HepG2 (cell line): Measurements from ENCODE around the gene RGS19. TPM values are rescaled to one million over a fixed set of nuclear protein-coding genes. Genes with fewer than 3 reads are reported as not detected.

Source experiments
- BCL3 ChIP-seq: sonication (generic); formaldehyde crosslinking; IDR thresholded peaks from 2 replicates; pipeline ENCODE4 v1.5.1; 2020; ENCODE audit warnings: mild to moderate bottlenecking, missing genetic modification reagents, moderate library complexity
- CBX1 ChIP-seq: IDR thresholded peaks from one replicate; pipeline ENCODE4 v1.6.1; 2016; ENCODE audit warnings: antibody characterized with exemption, low read depth
- MAZ ChIP-seq, 2 experiments: sonication (generic) in 1 of 2; formaldehyde crosslinking in 1 of 2; IDR thresholded peaks; 2 replicates each; pipeline versions ENCODE4 v1.5.0 to v1.6.1; 2012 to 2020; ENCODE audit warnings: low read depth in 2 of 2, mild to moderate bottlenecking in 2 of 2, borderline replicate concordance in 1 of 2, improper control_type of control experiment in 1 of 2, low read length in 1 of 2, missing genetic modification reagents in 1 of 2, moderate library complexity in 1 of 2
- NBN ChIP-seq: fragments of 450-650 bp; conservative IDR thresholded peaks from 2 replicates; pipeline ENCODE4 v1.6.1; 2017
- NCOA2 ChIP-seq: sonication (generic); formaldehyde crosslinking; IDR thresholded peaks from 2 replicates; pipeline ENCODE4 v1.8.0; 2022; ENCODE audit warnings: inconsistent platforms
- NFIB ChIP-seq: sonication (generic); formaldehyde crosslinking; IDR thresholded peaks from 2 replicates; pipeline ENCODE4 v1.9.0; 2021; ENCODE audit warnings: missing genetic modification reagents, mild to moderate bottlenecking, borderline replicate concordance
- PBX3 ChIP-seq: sonication (generic); formaldehyde crosslinking; IDR thresholded peaks from 2 replicates; pipeline ENCODE4 v1.8.1; 2023; ENCODE audit warnings: missing genetic modification reagents, inconsistent platforms, borderline replicate concordance
- TSC22D2 ChIP-seq: sonication (generic); formaldehyde crosslinking; IDR thresholded peaks from 2 replicates; pipeline ENCODE4 v1.5.1; 2020; ENCODE audit warnings: missing genetic modification reagents, mild to moderate bottlenecking, borderline replicate concordance
- ZFP91 ChIP-seq: sonication (generic); formaldehyde crosslinking; IDR thresholded peaks from 2 replicates; pipeline ENCODE4 v1.9.0; 2022; ENCODE audit warnings: missing genetic modification reagents, mild to moderate bottlenecking, borderline replicate concordance
- ZMYM2 ChIP-seq: sonication (generic); formaldehyde crosslinking; IDR thresholded peaks from 2 replicates; pipeline ENCODE4 v1.8.0; 2022; ENCODE audit warnings: mild to moderate bottlenecking, missing genetic modification reagents
- ZNF260 ChIP-seq: sonication (generic); formaldehyde crosslinking; IDR thresholded peaks from 2 replicates; pipeline ENCODE4 v1.4.0; 2020; ENCODE audit warnings: missing genetic modification reagents, low read depth, mild to moderate bottlenecking, borderline replicate concordance
- ZNF563 ChIP-seq: sonication (generic); formaldehyde crosslinking; IDR thresholded peaks from 2 replicates; pipeline ENCODE4 v1.8.0; 2022; ENCODE audit warnings: mild to moderate bottlenecking, moderate library complexity, missing genetic modification reagents
- ZNF672 ChIP-seq: sonication (generic); formaldehyde crosslinking; IDR thresholded peaks from 2 replicates; pipeline ENCODE4 v1.8.1; 2022; ENCODE audit warnings: missing genetic modification reagents
- ZNF703 ChIP-seq: sonication (generic); formaldehyde crosslinking; IDR thresholded peaks from 2 replicates; pipeline ENCODE4 v1.5.1; 2020; ENCODE audit warnings: missing genetic modification reagents, mild to moderate bottlenecking, moderate library complexity, borderline replicate concordance
- ZNF776 ChIP-seq: sonication (generic); formaldehyde crosslinking; IDR thresholded peaks from 2 replicates; pipeline ENCODE4 v1.4.0; 2020; ENCODE audit warnings: mild to moderate bottlenecking, missing genetic modification reagents
- ZNF850 ChIP-seq: sonication (generic); formaldehyde crosslinking; conservative IDR thresholded peaks from 2 replicates; pipeline ENCODE4 v1.9.0; 2021; ENCODE audit warnings: mild to moderate bottlenecking, missing genetic modification reagents
- ZSCAN12 ChIP-seq: sonication (generic); formaldehyde crosslinking; IDR thresholded peaks from 2 replicates; pipeline ENCODE4 v1.9.0; 2021; ENCODE audit warnings: mild to moderate bottlenecking, missing genetic modification reagents
- ZXDC ChIP-seq: sonication (generic); formaldehyde crosslinking; IDR thresholded peaks from 2 replicates; pipeline ENCODE4 v1.5.0; 2020; ENCODE audit warnings: mild to moderate bottlenecking, missing genetic modification reagents
- polyA plus RNA-seq, 8 experiments: library from polyadenylated mRNA; depleted of rRNA in 3 of 8; stranded (reverse) in 7 of 8; unstranded in 1 of 8; fragments of >200 nt; fragmentation: Illumina TruSeq in 4 of 8; extraction: Trizol in 4 of 8; gene quantifications; 2 replicates each; pipeline versions ENCODE4 v1.2.1 to v1.2.3, GENCODE V29; 2011 to 2016; ENCODE audit warnings: low read depth in 4 of 8, missing spikeins in 1 of 8, mixed read lengths in 1 of 8; ENCODE audit not compliant: insufficient read depth in 1 of 8
- total RNA-seq, 5 experiments: library from RNA; depleted of rRNA; stranded (reverse); fragments of >200 nt; fragmentation: Illumina TruSeq; extraction: Trizol; gene quantifications; 2 replicates each; pipeline ENCODE4 v1.2.3, GENCODE V29; 2016; ENCODE audit warnings: low read depth in 1 of 5

The RGS19 gene
- total and polyA plus RNA-seq, 2 of the 13 experiments (the other 11 are each of a cell fraction or from before 2014, with no cell fraction given): 10.7 to 11.9 TPM

GRCh38 chr20:64041040-64041780 lies 38.1 kb downstream of the RGS19 start (continued):
- TF ChIP-seq ZMYM2 (CRISPR knock-in tag) (no peak), TSC22D2 (CRISPR knock-in tag) (peak; percentile 74; the same call in 1 of the 2 replicates), BCL3 (peak; percentile 53; the same call in 1 of the 2 replicates), MAZ (IDR thresholded peaks at IDR 0.05; ENCODE audit: borderline replicate concordance, low read depth, low read length) (no peak), MAZ (CRISPR knock-in tag; IDR thresholded peaks at IDR 0.05; ENCODE audit: low read depth) (peak; percentile 37), PBX3 (CRISPR knock-in tag) (peak; percentile 85; the same call in 1 of the 2 replicates), ZNF703 (CRISPR knock-in tag) (no peak), ZNF563 (CRISPR knock-in tag) (peak; percentile 58; the same call in 1 of the 2 replicates), CBX1 (no peak), NCOA2 (CRISPR knock-in tag) (peak; percentile 63; the same call in 1 of the 2 replicates), ZXDC (CRISPR knock-in tag) (no peak), ZNF850 (no peak), ZNF776 (CRISPR knock-in tag) (no peak; the same call in 1 of the 2 replicates), ZSCAN12 (0 out of 2 replicates have a peak, but pooled peaks have one; percentile 30), ZNF672 (no peak), NFIB (CRISPR knock-in tag) (no peak), ZNF260 (no peak), NBN (no peak), ZFP91 (CRISPR knock-in tag) (peak; percentile 31; the same call in 1 of the 2 replicates)
